ENCODE data around the gene SWT1.

GRCh38 chr1:185155600-185156287 lies 1.2 kb upstream of the SWT1 start:
- no peak for TF ChIP-seq GATA2 (IDR thresholded peaks at IDR 0.05; ENCODE audit: low read depth, low read length)
- TF ChIP-seq GATA3 (IDR thresholded peaks at IDR 0.05; ENCODE audit: low read depth, low read length), result no peak
